ENCODE measurements around the gene YIF1A. TPM values are rescaled to one million over a fixed set of nuclear protein-coding genes. Genes with fewer than 3 reads are reported as not detected.

YIF1A gene
- total RNA-seq, 6 donors from 2014 or later: 25.1 to 107 (median 68.2) TPM

DNA sequence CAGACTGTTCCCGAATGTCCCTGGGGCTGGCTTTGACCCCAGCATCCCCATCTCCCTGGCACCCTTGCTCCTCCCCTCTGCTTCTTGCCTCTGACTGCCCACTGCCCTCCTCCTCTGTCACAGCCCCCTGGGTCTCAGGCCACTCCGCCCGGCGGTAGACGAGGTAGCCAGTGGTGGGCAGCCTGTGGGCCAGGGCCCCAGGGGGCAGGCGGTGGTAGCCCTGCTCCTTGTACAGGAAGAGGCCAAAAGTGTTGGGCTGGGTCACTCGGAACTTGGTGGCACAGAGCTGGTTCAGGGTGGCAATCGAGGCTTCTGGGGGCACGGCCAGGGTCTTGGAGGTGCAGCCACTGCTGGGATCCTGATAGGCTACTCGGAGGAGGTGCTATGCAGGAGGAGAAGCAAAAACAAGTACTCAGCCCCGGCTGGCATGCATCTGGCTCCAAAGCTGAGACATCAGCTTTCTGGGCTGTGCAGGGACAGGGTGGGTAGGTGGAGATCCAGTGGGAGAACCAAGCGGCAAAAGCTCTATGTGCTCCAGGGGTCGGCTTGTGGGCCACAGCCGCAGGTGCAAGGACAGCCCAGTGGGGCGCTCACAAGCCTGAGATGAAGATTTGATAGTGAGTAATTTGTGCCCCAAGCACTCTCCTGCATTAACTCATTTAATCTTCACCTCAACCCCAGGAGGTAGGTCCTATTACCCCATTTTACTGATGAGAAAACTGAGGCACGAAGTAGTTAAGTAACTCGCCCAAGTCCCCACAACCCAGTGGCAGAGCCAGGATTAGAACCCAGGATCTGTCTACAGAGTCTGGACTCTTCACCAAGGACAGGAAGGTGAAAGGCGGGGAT, 43.7 kb upstream of the YIF1A start:
- Histone ChIP-seq H3K27me3 (no peaks in the 10 kb centered on the region), H3K27ac (no peak overlapping the region), H3K4me1 (peaks cover 34 to 49% (median 43%) of the 10 kb centered on the region in 4 donors), H3K36me3 (peaks cover 0 to 39% (median 15%) of the 10 kb centered on the region in 4 donors), H3K9me3 (no peaks in the 10 kb centered on the region), H3K4me3 (no peak overlapping the region)
- TF ChIP-seq, protein P1, sequence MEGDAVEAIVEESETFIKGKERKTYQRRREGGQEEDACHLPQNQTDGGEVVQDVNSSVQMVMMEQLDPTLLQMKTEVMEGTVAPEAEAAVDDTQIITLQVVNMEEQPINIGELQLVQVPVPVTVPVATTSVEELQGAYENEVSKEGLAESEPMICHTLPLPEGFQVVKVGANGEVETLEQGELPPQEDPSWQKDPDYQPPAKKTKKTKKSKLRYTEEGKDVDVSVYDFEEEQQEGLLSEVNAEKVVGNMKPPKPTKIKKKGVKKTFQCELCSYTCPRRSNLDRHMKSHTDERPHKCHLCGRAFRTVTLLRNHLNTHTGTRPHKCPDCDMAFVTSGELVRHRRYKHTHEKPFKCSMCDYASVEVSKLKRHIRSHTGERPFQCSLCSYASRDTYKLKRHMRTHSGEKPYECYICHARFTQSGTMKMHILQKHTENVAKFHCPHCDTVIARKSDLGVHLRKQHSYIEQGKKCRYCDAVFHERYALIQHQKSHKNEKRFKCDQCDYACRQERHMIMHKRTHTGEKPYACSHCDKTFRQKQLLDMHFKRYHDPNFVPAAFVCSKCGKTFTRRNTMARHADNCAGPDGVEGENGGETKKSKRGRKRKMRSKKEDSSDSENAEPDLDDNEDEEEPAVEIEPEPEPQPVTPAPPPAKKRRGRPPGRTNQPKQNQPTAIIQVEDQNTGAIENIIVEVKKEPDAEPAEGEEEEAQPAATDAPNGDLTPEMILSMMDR (IDR thresholded peaks at IDR 0.05): no peak
- TF ChIP-seq EP300 (IDR thresholded peaks at IDR 0.05) (no peak), POLR2A (IDR thresholded peaks at IDR 0.05) (no peak)
- DNase-seq: peak in 1 of 2 donors; percentile 58
- 78 to 83% methylated on average over 14 to 18 of the region's 18 CpGs for WGBS, 2 donors
- ATAC-seq (ENCODE audit: low FRiP score in 2 of 2): no peak

DNA sequence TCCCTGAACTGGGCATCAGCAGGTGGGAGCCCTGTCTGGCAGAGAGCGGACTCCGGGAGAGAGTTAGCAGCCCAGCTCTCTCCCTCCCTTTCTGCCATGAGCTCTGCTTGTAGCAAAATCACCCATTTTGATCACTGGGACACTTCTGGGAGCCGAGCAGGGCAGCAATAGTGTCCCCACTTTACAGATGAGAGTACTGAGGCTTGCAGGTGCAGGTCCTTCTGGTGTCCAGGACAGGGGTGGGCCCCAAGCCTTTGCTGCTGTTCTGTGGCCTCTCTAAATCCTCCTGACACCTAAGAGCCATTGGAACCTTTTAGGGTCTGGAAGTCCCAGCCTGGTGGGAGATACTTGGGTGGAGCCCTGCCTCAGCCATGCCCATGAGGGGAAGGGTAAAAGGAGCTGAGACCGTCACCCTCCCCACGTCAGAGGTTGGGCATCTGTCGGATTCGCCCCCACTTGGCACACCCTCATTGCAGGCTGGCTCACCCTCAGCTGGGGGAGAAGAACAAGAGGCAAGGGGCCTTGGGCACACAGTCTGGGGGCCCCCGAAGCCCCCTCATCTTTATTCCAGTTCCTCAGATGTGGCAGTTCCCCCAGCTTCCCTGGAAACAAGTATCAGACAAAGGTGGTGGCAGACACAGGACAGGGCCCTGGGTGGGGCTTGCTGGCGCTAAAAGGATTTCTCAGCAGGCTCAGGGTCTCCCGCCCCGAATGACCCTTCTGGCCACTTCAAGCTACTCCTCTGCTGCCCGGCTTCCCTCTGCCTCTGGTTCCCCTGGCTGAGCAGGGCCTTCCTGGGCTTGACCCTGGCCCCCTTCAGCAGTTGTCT, 42.8 kb upstream of the YIF1A start:
- WGBS, 2 donors: 89 to 90% methylated on average over 7 to 12 of the region's 12 CpGs

GRCh38 chr11:66330931-66331330, 42.0 kb upstream of the YIF1A start:
- 75 to 100% methylated on average over 3 to 10 of the region's 10 CpGs for WGBS, 2 donors

More for the DNA sequence above, 42.8 kb upstream of the YIF1A start:
- Histone ChIP-seq H3K4me1 (peaks cover 38 to 49% (median 46%) of the 10 kb centered on the region in 4 donors), H3K36me3 (peaks cover 0 to 32% (median 10%) of the 10 kb centered on the region in 4 donors), H3K4me3 (no peak overlapping the region), H3K27ac (no peak overlapping the region), H3K27me3 (no peaks in the 10 kb centered on the region), H3K9me3 (no peaks in the 10 kb centered on the region)
- peak in 1 of 2 donors; percentile 18 for DNase-seq
- no peak for ATAC-seq (ENCODE audit: low FRiP score in 2 of 2)
- no peak for TF ChIP-seq EP300 (IDR thresholded peaks at IDR 0.05)
- TF ChIP-seq, protein P1 (IDR thresholded peaks at IDR 0.05): no peak
- no peak for TF ChIP-seq POLR2A (IDR thresholded peaks at IDR 0.05)
- TF ChIP-seq POLR2AphosphoS5 (IDR thresholded peaks at IDR 0.05): no peak

DNA sequence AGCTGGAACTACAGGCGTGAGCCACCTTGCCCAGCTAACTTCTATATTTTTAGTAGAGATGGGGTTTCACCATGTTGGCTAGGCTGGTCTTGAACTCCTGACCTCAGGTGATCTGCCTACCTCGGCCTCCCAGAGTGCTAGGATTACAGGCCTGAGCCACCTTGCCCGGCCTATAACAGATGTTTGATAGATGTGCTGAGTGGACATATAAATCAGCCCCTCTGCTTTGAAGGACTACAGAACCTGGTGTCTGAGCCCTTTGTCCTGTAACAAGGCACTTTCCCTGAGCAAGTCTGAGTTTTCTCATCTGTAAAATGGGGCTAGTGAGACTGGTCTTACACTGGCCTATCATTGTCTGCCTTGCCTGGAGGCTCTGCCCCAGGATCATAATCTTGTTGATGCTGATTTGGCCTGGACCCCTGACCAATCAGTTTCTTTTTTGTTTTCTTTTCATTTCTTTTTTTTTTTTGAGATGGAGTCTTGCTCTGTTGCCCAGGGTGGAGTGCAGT, 40.3 kb upstream of the YIF1A start:
- H3K9me3 ChIP-seq: no peaks in the 10 kb centered on the region
- no peak for ATAC-seq (ENCODE audit: low FRiP score in 2 of 2)
- DNase-seq: no peak
- peaks cover 0 to 26% (median 9%) of the 10 kb centered on the region in 4 donors for H3K36me3 ChIP-seq
- TF ChIP-seq POLR2A (IDR thresholded peaks at IDR 0.05) (no peak), POLR2AphosphoS5 (IDR thresholded peaks at IDR 0.05) (no peak), EP300 (IDR thresholded peaks at IDR 0.05) (no peak)
- TF ChIP-seq, protein P1 (IDR thresholded peaks at IDR 0.05): no peak
- H3K27ac ChIP-seq: peak overlapping the region in 2 of 4 donors; percentile 21 to 78
- H3K4me3 ChIP-seq: no peak overlapping the region
- H3K27me3 ChIP-seq: no peaks in the 10 kb centered on the region
- H3K4me1 ChIP-seq: peaks cover 25 to 32% (median 27%) of the 10 kb centered on the region in 4 donors
- 87 to 90% methylated on average over 3 of the region's 3 CpGs for WGBS, 2 donors

More at GRCh38 chr11:66330931-66331330, 42.0 kb upstream of the YIF1A start:
- peaks cover 37 to 48% (median 41%) of the 10 kb centered on the region in 4 donors for H3K4me1 ChIP-seq
- peaks cover 0 to 32% (median 10%) of the 10 kb centered on the region in 4 donors for H3K36me3 ChIP-seq
- no peak overlapping the region for H3K4me3 ChIP-seq
- no peaks in the 10 kb centered on the region for H3K9me3 ChIP-seq
- peak in 1 of 2 donors; percentile 71 for DNase-seq
- no peak overlapping the region for H3K27ac ChIP-seq
- H3K27me3 ChIP-seq: no peaks in the 10 kb centered on the region
- no peak for ATAC-seq (ENCODE audit: low FRiP score in 2 of 2)
- TF ChIP-seq, protein P1 (IDR thresholded peaks at IDR 0.05): no peak
- TF ChIP-seq EP300 (IDR thresholded peaks at IDR 0.05): no peak
- TF ChIP-seq POLR2A (IDR thresholded peaks at IDR 0.05): no peak
- no peak for TF ChIP-seq POLR2AphosphoS5 (IDR thresholded peaks at IDR 0.05)
